OCI-LY3 (cell line): ENCODE measurements around the gene ZNF92.

ENCODE experiments used
- H2AFZ ChIP-seq: fragments of 200-600, 300-600 bp; shearing (Covaris generic); 2 replicates; pipeline ENCODE4 v1.6.0; 2014; ENCODE audit warnings: antibody characterized with exemption, low read depth, low read length
- H3K27ac ChIP-seq: fragments of 200-600, 300-600 bp; sonication (generic); 2 replicates; pipeline ENCODE4 v1.5.1; 2014; ENCODE audit warnings: mild to moderate bottlenecking, low read length, moderate library complexity, mixed read lengths
- H3K27me3 ChIP-seq: fragments of 200-600, 300-600 bp; sonication (generic); 2 replicates; pipeline ENCODE4 v1.6.1; 2014; ENCODE audit warnings: low read depth, low read length, mixed read lengths
- H3K36me3 ChIP-seq: fragments of 200-600, 300-600 bp; sonication (generic); replicated peaks from 2 replicates; pipeline ENCODE3; 2014; ENCODE audit warnings: low read depth, low read length, mixed read lengths
- H3K4me1 ChIP-seq: fragments of 300-600, 200-600 bp; sonication (generic); 2 replicates; pipeline ENCODE4 v1.6.1; 2014; ENCODE audit warnings: low read length, mixed read lengths
- H3K4me2 ChIP-seq: fragments of 200-600, 300-600 bp; sonication (generic); 2 replicates; pipeline ENCODE4 v1.6.1; 2014; ENCODE audit warnings: low read length, mixed read lengths
- H3K4me3 ChIP-seq: fragments of 300-600, 200-600 bp; sonication (generic); 2 replicates; pipeline ENCODE4 v1.5.1; 2014; ENCODE audit warnings: antibody characterized with exemption, mild to moderate bottlenecking, low read length, moderate library complexity
- H3K79me2 ChIP-seq: fragments of 300-600, 200-600 bp; shearing (Covaris generic); 2 replicates; pipeline ENCODE4 v1.6.1; 2014; ENCODE audit warnings: mild to moderate bottlenecking, low read length, mixed read lengths
- H3K9ac ChIP-seq: fragments of 300-600, 200-600 bp; shearing (Covaris generic); 2 replicates; pipeline ENCODE4 v1.6.0; 2014; ENCODE audit warnings: mild to moderate bottlenecking, low read length, moderate library complexity
- H3K9me3 ChIP-seq: fragments of 200-600, 300-600 bp; shearing (Covaris generic); 2 replicates; pipeline ENCODE4 v1.6.1; 2014; ENCODE audit warnings: low read length, mixed read lengths; ENCODE audit not compliant: insufficient read depth
- H4K20me1 ChIP-seq: fragments of 200-600, 300-600 bp; sonication (generic); 2 replicates; pipeline ENCODE4 v1.6.1; 2016; ENCODE audit warnings: low read length, mixed read lengths; ENCODE audit not compliant: insufficient read depth
- EZH2phosphoT487 ChIP-seq: fragments of 200-600 bp; shearing (Covaris generic); IDR thresholded peaks from 2 replicates; pipeline ENCODE4 v1.6.1; 2018; ENCODE audit warnings: antibody characterized with exemption, mixed run types, low read depth
- TF ChIP-seq, protein P1 (sequence below): fragments of 200-600, 300-600 bp; sonication (generic); IDR thresholded peaks from 2 replicates; pipeline ENCODE4 v1.5.1; 2014; ENCODE audit warnings: antibody characterized with exemption, low read length, low read depth

The ZNF92 gene

DNA sequence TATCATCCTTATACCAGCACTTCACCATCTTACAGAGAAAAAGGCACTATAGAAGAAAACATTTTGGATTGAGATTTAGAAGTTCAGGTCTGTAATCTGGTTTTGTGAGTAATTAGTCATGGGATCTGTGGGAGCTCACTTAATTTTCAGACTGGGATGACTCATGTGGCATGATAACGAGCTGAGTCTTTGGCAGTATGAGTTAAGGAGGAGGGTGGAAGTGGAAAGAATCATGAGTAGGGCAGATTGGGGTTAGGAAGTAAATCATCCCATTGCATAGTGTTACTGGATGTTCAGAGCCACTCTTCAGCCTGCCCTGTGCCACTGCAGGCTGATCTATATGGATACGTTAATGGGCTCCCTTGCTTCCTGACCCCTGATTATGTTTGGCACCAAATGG is 64.9 kb downstream of the ZNF92 start:
- H2AFZ ChIP-seq, result no peak overlapping the region
- no peak overlapping the region for H3K27ac ChIP-seq
- no peak overlapping the region for H3K9ac ChIP-seq

DNA sequence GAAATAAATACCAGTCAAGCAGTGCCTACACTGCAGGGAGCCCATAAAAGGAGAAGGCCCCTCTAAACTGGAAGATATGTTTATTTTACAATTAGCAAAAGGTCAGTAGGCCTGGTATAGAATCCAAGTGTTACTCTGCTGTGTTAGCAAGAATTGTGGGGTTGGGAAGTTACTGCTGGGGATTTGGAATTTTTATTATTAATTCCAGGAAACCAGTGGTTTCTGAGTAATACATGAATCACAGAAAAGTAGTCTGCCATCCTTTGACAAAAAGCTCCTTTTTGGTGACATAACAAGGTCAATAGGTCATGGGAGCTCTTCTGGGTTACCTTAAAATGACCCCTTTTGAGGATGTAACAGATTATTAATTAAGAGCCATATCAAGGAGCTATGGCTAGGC is 67.4 kb downstream of the ZNF92 start:
- no peaks in the 10 kb centered on the region for H4K20me1 ChIP-seq
- no peak overlapping the region for H3K4me2 ChIP-seq
- no peak overlapping the region for H3K27ac ChIP-seq

More for the DNA sequence above, 64.9 kb downstream of the ZNF92 start:
- Histone ChIP-seq H3K79me2 (no peaks in the 10 kb centered on the region), H3K36me3 (no peaks in the 10 kb centered on the region), H4K20me1 (no peaks in the 10 kb centered on the region), H3K27me3 (no peaks in the 10 kb centered on the region; the same call in 1 of the 2 replicates), H3K9me3 (no peaks in the 10 kb centered on the region), H3K4me3 (no peak overlapping the region), H3K4me2 (no peak overlapping the region), H3K4me1 (no peaks in the 10 kb centered on the region)
- TF ChIP-seq, protein P1, sequence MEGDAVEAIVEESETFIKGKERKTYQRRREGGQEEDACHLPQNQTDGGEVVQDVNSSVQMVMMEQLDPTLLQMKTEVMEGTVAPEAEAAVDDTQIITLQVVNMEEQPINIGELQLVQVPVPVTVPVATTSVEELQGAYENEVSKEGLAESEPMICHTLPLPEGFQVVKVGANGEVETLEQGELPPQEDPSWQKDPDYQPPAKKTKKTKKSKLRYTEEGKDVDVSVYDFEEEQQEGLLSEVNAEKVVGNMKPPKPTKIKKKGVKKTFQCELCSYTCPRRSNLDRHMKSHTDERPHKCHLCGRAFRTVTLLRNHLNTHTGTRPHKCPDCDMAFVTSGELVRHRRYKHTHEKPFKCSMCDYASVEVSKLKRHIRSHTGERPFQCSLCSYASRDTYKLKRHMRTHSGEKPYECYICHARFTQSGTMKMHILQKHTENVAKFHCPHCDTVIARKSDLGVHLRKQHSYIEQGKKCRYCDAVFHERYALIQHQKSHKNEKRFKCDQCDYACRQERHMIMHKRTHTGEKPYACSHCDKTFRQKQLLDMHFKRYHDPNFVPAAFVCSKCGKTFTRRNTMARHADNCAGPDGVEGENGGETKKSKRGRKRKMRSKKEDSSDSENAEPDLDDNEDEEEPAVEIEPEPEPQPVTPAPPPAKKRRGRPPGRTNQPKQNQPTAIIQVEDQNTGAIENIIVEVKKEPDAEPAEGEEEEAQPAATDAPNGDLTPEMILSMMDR, result no peak
- TF ChIP-seq EZH2phosphoT487, result no peak

DNA sequence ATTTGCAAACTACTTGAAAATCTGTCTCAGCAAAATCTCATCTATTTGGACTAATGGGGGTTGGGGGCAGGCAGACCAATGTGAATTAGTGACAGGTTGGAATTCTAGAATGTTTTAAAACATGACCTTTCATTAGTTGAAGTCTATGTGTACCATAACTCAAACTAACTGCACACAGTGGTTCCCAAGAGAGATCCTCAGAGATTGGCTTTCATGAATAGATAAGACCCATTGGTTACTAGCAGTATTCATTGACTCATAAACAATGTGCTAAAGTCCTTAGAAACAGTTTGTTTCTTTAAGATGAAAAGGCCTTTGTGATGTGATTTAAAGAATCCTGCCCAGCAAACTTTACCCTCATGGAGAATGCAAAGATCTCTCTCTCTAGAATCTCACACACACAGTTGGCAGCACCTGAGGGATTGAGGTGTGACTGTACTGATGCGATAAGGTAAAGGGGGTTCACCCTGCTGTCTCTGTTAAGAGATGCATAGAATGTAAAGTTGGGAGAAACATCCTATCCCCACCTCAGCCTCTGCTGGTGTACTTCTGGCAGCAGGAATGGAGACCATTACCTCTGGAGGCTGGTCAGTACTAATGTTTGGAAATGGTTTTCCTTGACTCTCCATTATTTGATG is 70.7 kb downstream of the ZNF92 start:
- no peak overlapping the region for H3K4me3 ChIP-seq
- TF ChIP-seq EZH2phosphoT487, result no peak
- no peaks in the 10 kb centered on the region for H3K79me2 ChIP-seq
- H3K4me1 ChIP-seq, result no peaks in the 10 kb centered on the region
- H4K20me1 ChIP-seq, result no peaks in the 10 kb centered on the region
- no peaks in the 10 kb centered on the region for H3K36me3 ChIP-seq
- H3K4me2 ChIP-seq, result no peak overlapping the region
- no peak overlapping the region for H3K9ac ChIP-seq
- no peaks in the 10 kb centered on the region; the same call in 1 of the 2 replicates for H3K27me3 ChIP-seq
- no peaks in the 10 kb centered on the region for H3K9me3 ChIP-seq
- no peak overlapping the region for H3K27ac ChIP-seq
- H2AFZ ChIP-seq, result no peak overlapping the region

More for the DNA sequence above, 67.4 kb downstream of the ZNF92 start:
- Histone ChIP-seq H3K79me2 (no peaks in the 10 kb centered on the region), H3K9ac (no peak overlapping the region), H3K27me3 (no peaks in the 10 kb centered on the region; the same call in 1 of the 2 replicates), H3K4me1 (no peaks in the 10 kb centered on the region), H2AFZ (no peak overlapping the region), H3K36me3 (no peaks in the 10 kb centered on the region), H3K4me3 (no peak overlapping the region), H3K9me3 (no peaks in the 10 kb centered on the region)
- TF ChIP-seq, protein P1, result no peak

DNA sequence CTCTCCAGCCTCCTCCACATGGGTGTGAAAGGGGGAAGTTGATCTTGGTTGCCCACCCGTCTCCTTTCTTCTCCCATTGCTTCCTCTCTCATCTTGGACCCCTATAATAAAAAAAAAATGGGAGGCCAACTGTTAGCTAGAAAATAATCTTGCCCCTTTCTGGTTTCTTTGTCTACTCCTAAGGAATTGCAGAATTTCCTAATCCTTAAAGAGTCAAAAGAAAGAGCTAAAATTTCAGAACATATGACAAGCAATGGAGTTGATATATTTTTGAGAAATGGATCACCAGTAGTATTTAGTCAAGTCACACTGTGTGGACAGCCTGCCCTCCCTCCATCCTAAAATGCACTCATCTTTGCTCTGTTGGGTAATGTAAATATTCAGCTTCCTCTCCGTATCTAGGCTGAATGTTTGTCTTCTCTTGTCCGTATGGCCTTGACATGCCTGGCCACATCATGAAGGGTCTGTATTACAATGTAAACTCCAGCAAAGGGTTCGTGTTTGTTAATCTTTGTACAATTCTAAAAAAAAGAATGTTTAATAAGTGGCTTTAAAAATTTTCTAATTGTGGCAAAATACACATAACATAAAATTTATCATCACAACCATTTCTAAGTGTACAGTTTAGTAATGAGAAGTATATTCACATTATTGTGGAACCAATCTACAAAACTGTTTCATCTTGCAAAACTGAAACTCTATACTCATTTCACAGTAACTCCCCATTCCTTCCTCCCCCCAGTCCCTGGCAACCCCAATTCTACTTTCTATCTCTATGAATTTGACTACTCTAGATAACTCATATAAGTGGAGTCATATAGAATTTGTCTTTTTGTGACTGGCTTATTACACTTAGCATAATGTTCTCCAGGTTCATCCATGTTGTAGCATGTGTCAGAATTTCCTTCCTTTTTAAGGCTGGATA is 71.5 kb downstream of the ZNF92 start:
- no peaks in the 10 kb centered on the region; the same call in 1 of the 2 replicates for H3K27me3 ChIP-seq
- H3K4me1 ChIP-seq, result no peaks in the 10 kb centered on the region
- no peak overlapping the region for H3K27ac ChIP-seq
- H3K9me3 ChIP-seq, result no peaks in the 10 kb centered on the region
- no peak overlapping the region for H3K9ac ChIP-seq
- no peak for TF ChIP-seq EZH2phosphoT487
- TF ChIP-seq, protein P1, result no peak
- H4K20me1 ChIP-seq, result no peaks in the 10 kb centered on the region
- no peaks in the 10 kb centered on the region for H3K79me2 ChIP-seq
- H3K36me3 ChIP-seq, result no peaks in the 10 kb centered on the region
- no peak overlapping the region for H2AFZ ChIP-seq
- no peak overlapping the region for H3K4me3 ChIP-seq
- no peak overlapping the region for H3K4me2 ChIP-seq
